ENCODE measurements around the gene EOLA2. TPM values are rescaled to one million over a fixed set of nuclear protein-coding genes. Genes with fewer than 3 reads are reported as not detected.

EOLA2 gene
- 27.3 and 27.4 TPM in 2 replicates for polyA plus RNA-seq (2013)

DNA sequence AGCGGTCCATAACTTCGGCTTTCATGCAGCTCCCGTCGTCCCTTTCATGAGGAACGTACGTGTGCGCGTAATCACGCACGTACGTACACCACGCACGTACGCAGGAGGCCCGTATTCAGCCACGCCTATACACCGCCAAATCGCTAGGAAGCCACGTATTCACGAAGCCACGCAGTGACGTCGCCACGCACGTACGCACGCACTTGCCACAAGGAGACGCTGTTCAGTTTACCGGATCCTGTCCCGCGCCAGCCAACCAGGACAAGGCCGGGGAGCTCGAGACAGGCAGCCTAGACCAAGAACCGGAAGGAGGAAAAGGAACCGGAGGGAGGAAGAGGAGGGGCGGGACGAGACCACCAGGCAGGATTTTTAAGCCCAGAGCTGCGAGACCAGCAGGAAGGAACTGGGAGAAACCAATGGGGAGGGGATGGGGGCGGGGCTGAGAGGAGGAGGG, at the start of gene EOLA2:
Gene EOLA2, minus strand, starts transcription at position 65 of the 454 bp plus-strand sequence. CDS start 4,617 bp downstream, outside the sequence.
- Histone ChIP-seq H3K4ac (ENCODE audit: low read depth, low read length) (peak within 1 kb of the TSS; percentile 84), H3K9ac (ENCODE audit: low read length) (peak within 1 kb of the TSS; percentile 98), H3K18ac (ENCODE audit: low read length) (no peak within 1 kb of the TSS), H4K12ac (ENCODE audit: low read depth, low read length) (peak within 1 kb of the TSS; percentile 81), H2BK12ac (ENCODE audit: low read length) (no peak within 1 kb of the TSS), H3K36me3 (ENCODE audit: control insufficient read depth in 1 of 2, insufficient read depth in 2 of 2, low read length in 2 of 2) (peaks cover 10 to 15% of the 10 kb centered on the region in 2 experiments), H3K27me3 (ENCODE audit: insufficient read depth, low read length) (no peaks in the 10 kb centered on the region), H4K91ac (ENCODE audit: low read depth, low read length) (peak within 1 kb of the TSS; percentile 64), H3K23ac (ENCODE audit: low read length) (no peak within 1 kb of the TSS), H2BK120ac (ENCODE audit: insufficient read depth, low read length, poor library complexity) (peak within 1 kb of the TSS; percentile 43), H3K9me3 (ENCODE audit: insufficient read depth, low read depth, low read length) (no peaks in the 10 kb centered on the region), H2BK5ac (ENCODE audit: low read depth, low read length, poor library complexity) (peak within 1 kb of the TSS; percentile 54), H2AFZ (ENCODE audit: insufficient read depth, low read length, poor library complexity) (peak within 1 kb of the TSS; percentile 69), H3K4me1 (ENCODE audit: control insufficient read depth in 1 of 2, insufficient read depth in 2 of 2, low read length in 2 of 2) (peaks cover 6 to 8% of the 10 kb centered on the region in 2 experiments), H3K14ac (ENCODE audit: low read length) (peak within 1 kb of the TSS; percentile 74), H3K27ac (ENCODE audit: low read depth, low read length) (peak within 1 kb of the TSS; percentile 90), H3K4me2 (ENCODE audit: low read length) (peak within 1 kb of the TSS; percentile 88), H3K79me1 (ENCODE audit: low read length) (peaks cover 8% of the 10 kb centered on the region), H2AK5ac (ENCODE audit: low read length) (peak within 1 kb of the TSS; percentile 30), H4K8ac (ENCODE audit: low read depth, low read length) (peak within 1 kb of the TSS; percentile 79), H3K4me3 (ENCODE audit: low read depth, low read length) (peak within 1 kb of the TSS; percentile 95), H3K79me2 (ENCODE audit: control insufficient read depth, insufficient read depth, low read length, poor library complexity) (peaks cover 10% of the 10 kb centered on the region)
- peak; percentile 97 to 98 for DNase-seq
- no CpG with 5 or more reads among the region's 39 CpGs for WGBS (ENCODE audit: extremely low coverage, insufficient coverage, insufficient read length)

GRCh38 chrX:149987613-149988012, 49.3 kb upstream of the EOLA2 start:
- Histone ChIP-seq H3K9ac (ENCODE audit: low read length) (no peak overlapping the region), H3K4ac (ENCODE audit: low read depth, low read length) (no peak overlapping the region), H3K14ac (ENCODE audit: low read length) (no peak overlapping the region), H3K79me2 (ENCODE audit: control insufficient read depth, insufficient read depth, low read length, poor library complexity) (no peaks in the 10 kb centered on the region), H3K18ac (ENCODE audit: low read length) (no peak overlapping the region), H3K9me3 (ENCODE audit: insufficient read depth, low read depth, low read length) (no peaks in the 10 kb centered on the region), H2BK120ac (ENCODE audit: insufficient read depth, low read length, poor library complexity) (no peak overlapping the region), H3K4me2 (ENCODE audit: low read length) (no peak overlapping the region), H3K27me3 (ENCODE audit: insufficient read depth, low read length) (no peaks in the 10 kb centered on the region), H3K4me3 (ENCODE audit: low read depth, low read length) (no peak overlapping the region), H2BK12ac (ENCODE audit: low read length) (no peak overlapping the region), H2BK5ac (ENCODE audit: low read depth, low read length, poor library complexity) (no peak overlapping the region), H2AFZ (ENCODE audit: insufficient read depth, low read length, poor library complexity) (no peak overlapping the region), H3K23ac (ENCODE audit: low read length) (no peak overlapping the region), H3K4me1 (ENCODE audit: control insufficient read depth in 1 of 2, insufficient read depth in 2 of 2, low read length in 2 of 2) (no peaks in the 10 kb centered on the region), H4K12ac (ENCODE audit: low read depth, low read length) (no peak overlapping the region), H4K8ac (ENCODE audit: low read depth, low read length) (no peak overlapping the region), H3K27ac (ENCODE audit: low read depth, low read length) (no peak overlapping the region), H4K91ac (ENCODE audit: low read depth, low read length) (no peak overlapping the region), H3K79me1 (ENCODE audit: low read length) (no peaks in the 10 kb centered on the region), H2AK5ac (ENCODE audit: low read length) (no peak overlapping the region), H3K36me3 (ENCODE audit: control insufficient read depth in 1 of 2, insufficient read depth in 2 of 2, low read length in 2 of 2) (no peaks in the 10 kb centered on the region)
- no peak for DNase-seq

GRCh38 chrX:149984411-149984810, 46.1 kb upstream of the EOLA2 start:
- Histone ChIP-seq H3K9ac (ENCODE audit: low read length) (no peak overlapping the region), H2BK12ac (ENCODE audit: low read length) (no peak overlapping the region), H3K4ac (ENCODE audit: low read depth, low read length) (no peak overlapping the region), H3K4me1 (ENCODE audit: control insufficient read depth in 1 of 2, insufficient read depth in 2 of 2, low read length in 2 of 2) (no peaks in the 10 kb centered on the region), H4K12ac (ENCODE audit: low read depth, low read length) (no peak overlapping the region), H3K27ac (ENCODE audit: low read depth, low read length) (no peak overlapping the region), H3K9me3 (ENCODE audit: insufficient read depth, low read depth, low read length) (no peaks in the 10 kb centered on the region), H3K4me3 (ENCODE audit: low read depth, low read length) (no peak overlapping the region), H3K79me2 (ENCODE audit: control insufficient read depth, insufficient read depth, low read length, poor library complexity) (no peaks in the 10 kb centered on the region), H3K79me1 (ENCODE audit: low read length) (no peaks in the 10 kb centered on the region), H4K91ac (ENCODE audit: low read depth, low read length) (no peak overlapping the region), H3K27me3 (ENCODE audit: insufficient read depth, low read length) (no peaks in the 10 kb centered on the region), H2BK5ac (ENCODE audit: low read depth, low read length, poor library complexity) (no peak overlapping the region), H2AK5ac (ENCODE audit: low read length) (no peak overlapping the region), H3K4me2 (ENCODE audit: low read length) (no peak overlapping the region), H2BK120ac (ENCODE audit: insufficient read depth, low read length, poor library complexity) (no peak overlapping the region), H3K14ac (ENCODE audit: low read length) (no peak overlapping the region), H2AFZ (ENCODE audit: insufficient read depth, low read length, poor library complexity) (no peak overlapping the region), H3K36me3 (ENCODE audit: control insufficient read depth in 1 of 2, insufficient read depth in 2 of 2, low read length in 2 of 2) (no peaks in the 10 kb centered on the region), H4K8ac (ENCODE audit: low read depth, low read length) (no peak overlapping the region), H3K18ac (ENCODE audit: low read length) (no peak overlapping the region), H3K23ac (ENCODE audit: low read length) (no peak overlapping the region)
- no peak for DNase-seq
- WGBS (ENCODE audit: extremely low coverage, insufficient coverage, insufficient read length): no CpG with 5 or more reads among the region's 1 CpG

DNA sequence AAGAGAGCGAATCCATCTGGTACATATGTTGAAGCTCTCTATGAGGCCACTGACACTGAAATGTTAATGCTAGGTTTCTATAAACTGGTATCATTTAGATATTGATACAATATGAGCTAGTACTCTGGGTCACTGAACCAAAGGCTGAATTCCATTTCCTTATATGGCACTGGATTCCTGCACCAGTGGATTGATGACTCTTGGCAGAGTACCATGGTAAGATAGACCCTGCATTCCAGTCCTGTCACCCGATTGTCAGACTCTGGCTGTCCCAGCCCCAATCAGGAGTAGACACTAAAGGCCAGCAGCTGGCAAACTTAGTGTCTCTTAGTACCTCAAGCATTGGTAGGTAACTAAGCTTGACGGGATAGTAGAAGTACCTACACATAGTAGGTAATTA, 44.0 kb upstream of the EOLA2 start:
- WGBS (ENCODE audit: extremely low coverage, insufficient coverage, insufficient read length): no CpG with 5 or more reads among the region's 3 CpGs
- Histone ChIP-seq H3K36me3 (ENCODE audit: control insufficient read depth in 1 of 2, insufficient read depth in 2 of 2, low read length in 2 of 2) (no peaks in the 10 kb centered on the region), H2BK120ac (ENCODE audit: insufficient read depth, low read length, poor library complexity) (no peak overlapping the region), H4K91ac (ENCODE audit: low read depth, low read length) (no peak overlapping the region), H4K12ac (ENCODE audit: low read depth, low read length) (no peak overlapping the region), H3K9me3 (ENCODE audit: insufficient read depth, low read depth, low read length) (no peaks in the 10 kb centered on the region), H2BK12ac (ENCODE audit: low read length) (no peak overlapping the region), H3K4me3 (ENCODE audit: low read depth, low read length) (no peak overlapping the region), H3K4ac (ENCODE audit: low read depth, low read length) (no peak overlapping the region), H3K4me2 (ENCODE audit: low read length) (no peak overlapping the region), H3K27me3 (ENCODE audit: insufficient read depth, low read length) (no peaks in the 10 kb centered on the region), H4K8ac (ENCODE audit: low read depth, low read length) (no peak overlapping the region), H3K79me2 (ENCODE audit: control insufficient read depth, insufficient read depth, low read length, poor library complexity) (no peaks in the 10 kb centered on the region), H2AK5ac (ENCODE audit: low read length) (no peak overlapping the region), H2BK5ac (ENCODE audit: low read depth, low read length, poor library complexity) (no peak overlapping the region), H3K9ac (ENCODE audit: low read length) (no peak overlapping the region), H3K18ac (ENCODE audit: low read length) (no peak overlapping the region), H3K27ac (ENCODE audit: low read depth, low read length) (no peak overlapping the region), H3K79me1 (ENCODE audit: low read length) (no peaks in the 10 kb centered on the region), H3K23ac (ENCODE audit: low read length) (no peak overlapping the region), H2AFZ (ENCODE audit: insufficient read depth, low read length, poor library complexity) (no peak overlapping the region), H3K4me1 (ENCODE audit: control insufficient read depth in 1 of 2, insufficient read depth in 2 of 2, low read length in 2 of 2) (no peaks in the 10 kb centered on the region), H3K14ac (ENCODE audit: low read length) (no peak overlapping the region)
- no peak for DNase-seq
